Panc1 (cell line): ENCODE measurements around the gene DYNLRB2.

Experiments used
- POLR2AphosphoS5 ChIP-seq: IDR thresholded peaks from 2 replicates; pipeline ENCODE4 v1.6.1; 2012; ENCODE audit warnings: mild to moderate bottlenecking, low read depth, low read length, moderate library complexity
- SIN3A ChIP-seq: IDR thresholded peaks from 2 replicates; pipeline ENCODE4 v1.6.1; 2012; ENCODE audit warnings: low read depth, mild to moderate bottlenecking, low read length, moderate library complexity, borderline replicate concordance; ENCODE audit not compliant: insufficient read depth
- TF ChIP-seq, protein P1 (sequence below): fragments of 450-650 bp; IDR thresholded peaks from 2 replicates; pipeline ENCODE4 v1.5.1; 2017; ENCODE audit warnings: mild to moderate bottlenecking
- TF ChIP-seq, protein P2 (sequence below), 2 experiments: IDR thresholded peaks; 2 replicates each; pipeline ENCODE4 v1.6.1; 2011 to 2012; ENCODE audit warnings: low read depth in 2 of 2, control low read depth in 1 of 2, low read length in 1 of 2, mild to moderate bottlenecking in 1 of 2, moderate library complexity in 1 of 2; ENCODE audit not compliant: insufficient read depth in 1 of 2

DNA sequence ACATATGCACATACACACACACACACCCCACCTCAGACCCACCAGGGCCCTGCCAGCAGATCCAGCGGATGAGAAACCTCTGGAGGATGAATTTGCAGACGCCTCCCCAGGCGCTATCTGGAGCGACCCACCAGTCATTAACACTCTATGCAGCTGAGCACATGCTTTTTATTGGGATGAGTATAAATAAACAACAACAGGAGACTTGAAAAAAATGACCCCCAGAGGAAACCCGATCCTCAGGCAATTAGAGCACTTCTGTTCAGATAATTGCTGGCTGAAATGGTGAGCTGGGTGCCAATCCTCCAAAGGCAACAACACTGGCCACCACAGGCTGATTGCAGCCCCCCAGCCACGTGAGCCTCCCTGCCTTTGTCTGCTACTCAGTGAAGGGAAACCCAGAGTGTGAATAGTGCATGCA is 32.9 kb downstream of the DYNLRB2 start:
- TF ChIP-seq, protein P1, sequence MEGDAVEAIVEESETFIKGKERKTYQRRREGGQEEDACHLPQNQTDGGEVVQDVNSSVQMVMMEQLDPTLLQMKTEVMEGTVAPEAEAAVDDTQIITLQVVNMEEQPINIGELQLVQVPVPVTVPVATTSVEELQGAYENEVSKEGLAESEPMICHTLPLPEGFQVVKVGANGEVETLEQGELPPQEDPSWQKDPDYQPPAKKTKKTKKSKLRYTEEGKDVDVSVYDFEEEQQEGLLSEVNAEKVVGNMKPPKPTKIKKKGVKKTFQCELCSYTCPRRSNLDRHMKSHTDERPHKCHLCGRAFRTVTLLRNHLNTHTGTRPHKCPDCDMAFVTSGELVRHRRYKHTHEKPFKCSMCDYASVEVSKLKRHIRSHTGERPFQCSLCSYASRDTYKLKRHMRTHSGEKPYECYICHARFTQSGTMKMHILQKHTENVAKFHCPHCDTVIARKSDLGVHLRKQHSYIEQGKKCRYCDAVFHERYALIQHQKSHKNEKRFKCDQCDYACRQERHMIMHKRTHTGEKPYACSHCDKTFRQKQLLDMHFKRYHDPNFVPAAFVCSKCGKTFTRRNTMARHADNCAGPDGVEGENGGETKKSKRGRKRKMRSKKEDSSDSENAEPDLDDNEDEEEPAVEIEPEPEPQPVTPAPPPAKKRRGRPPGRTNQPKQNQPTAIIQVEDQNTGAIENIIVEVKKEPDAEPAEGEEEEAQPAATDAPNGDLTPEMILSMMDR: no peak
- no peak for TF ChIP-seq POLR2AphosphoS5
- TF ChIP-seq, protein P2, sequence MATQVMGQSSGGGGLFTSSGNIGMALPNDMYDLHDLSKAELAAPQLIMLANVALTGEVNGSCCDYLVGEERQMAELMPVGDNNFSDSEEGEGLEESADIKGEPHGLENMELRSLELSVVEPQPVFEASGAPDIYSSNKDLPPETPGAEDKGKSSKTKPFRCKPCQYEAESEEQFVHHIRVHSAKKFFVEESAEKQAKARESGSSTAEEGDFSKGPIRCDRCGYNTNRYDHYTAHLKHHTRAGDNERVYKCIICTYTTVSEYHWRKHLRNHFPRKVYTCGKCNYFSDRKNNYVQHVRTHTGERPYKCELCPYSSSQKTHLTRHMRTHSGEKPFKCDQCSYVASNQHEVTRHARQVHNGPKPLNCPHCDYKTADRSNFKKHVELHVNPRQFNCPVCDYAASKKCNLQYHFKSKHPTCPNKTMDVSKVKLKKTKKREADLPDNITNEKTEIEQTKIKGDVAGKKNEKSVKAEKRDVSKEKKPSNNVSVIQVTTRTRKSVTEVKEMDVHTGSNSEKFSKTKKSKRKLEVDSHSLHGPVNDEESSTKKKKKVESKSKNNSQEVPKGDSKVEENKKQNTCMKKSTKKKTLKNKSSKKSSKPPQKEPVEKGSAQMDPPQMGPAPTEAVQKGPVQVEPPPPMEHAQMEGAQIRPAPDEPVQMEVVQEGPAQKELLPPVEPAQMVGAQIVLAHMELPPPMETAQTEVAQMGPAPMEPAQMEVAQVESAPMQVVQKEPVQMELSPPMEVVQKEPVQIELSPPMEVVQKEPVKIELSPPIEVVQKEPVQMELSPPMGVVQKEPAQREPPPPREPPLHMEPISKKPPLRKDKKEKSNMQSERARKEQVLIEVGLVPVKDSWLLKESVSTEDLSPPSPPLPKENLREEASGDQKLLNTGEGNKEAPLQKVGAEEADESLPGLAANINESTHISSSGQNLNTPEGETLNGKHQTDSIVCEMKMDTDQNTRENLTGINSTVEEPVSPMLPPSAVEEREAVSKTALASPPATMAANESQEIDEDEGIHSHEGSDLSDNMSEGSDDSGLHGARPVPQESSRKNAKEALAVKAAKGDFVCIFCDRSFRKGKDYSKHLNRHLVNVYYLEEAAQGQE (IDR thresholded peaks at IDR 0.05; ENCODE audit: insufficient read depth in 1 of 2, low read depth in 2 of 2, low read length in 1 of 2): no peak
- no peak for TF ChIP-seq SIN3A
